H9 (cell line): Measurements from ENCODE around the gene SETD7. TPM values are rescaled to one million over a fixed set of nuclear protein-coding genes. Genes with fewer than 3 reads are reported as not detected.

ENCODE experiments used
- DNase-seq: peaks from one replicate; pipeline ENCODE4 v3.0.0-alpha.2; 2017
- H2AFZ ChIP-seq: one replicate; pipeline ENCODE4 v1.6.1; 2013; ENCODE audit warnings: mild to moderate bottlenecking, low read length, control low read depth, moderate library complexity
- H2AK5ac ChIP-seq: 2 replicates; pipeline ENCODE4 v1.6.1; 2013; ENCODE audit warnings: low read length, control low read depth, mixed read lengths; ENCODE audit not compliant: insufficient read length
- H2BK120ac ChIP-seq: one replicate; pipeline ENCODE4 v1.6.1; 2013; ENCODE audit warnings: low read depth, mild to moderate bottlenecking, low read length, control low read depth, inconsistent platforms; ENCODE audit not compliant: poor library complexity, severe bottlenecking
- H2BK12ac ChIP-seq: 2 replicates; pipeline ENCODE4 v1.6.1; 2013; ENCODE audit warnings: low read length, control low read depth, mixed read lengths, low read depth; ENCODE audit not compliant: insufficient read length
- H2BK15ac ChIP-seq: 2 replicates; pipeline ENCODE4 v1.6.1; 2013; ENCODE audit warnings: low read depth, low read length, control low read depth
- H2BK20ac ChIP-seq: one replicate; pipeline ENCODE4 v1.6.1; 2013; ENCODE audit warnings: low read depth, mild to moderate bottlenecking, low read length, control low read depth, inconsistent platforms; ENCODE audit not compliant: poor library complexity, severe bottlenecking
- H2BK5ac ChIP-seq: 2 replicates; pipeline ENCODE4 v1.6.1; 2013; ENCODE audit warnings: low read length, control low read depth, mixed read lengths; ENCODE audit not compliant: insufficient read length
- H3K14ac ChIP-seq: 2 replicates; pipeline ENCODE4 v1.6.1; 2013; ENCODE audit warnings: low read length, control low read depth; ENCODE audit not compliant: insufficient read depth
- H3K18ac ChIP-seq: 2 replicates; pipeline ENCODE4 v1.6.1; 2013; ENCODE audit warnings: low read depth, mild to moderate bottlenecking, mixed read lengths, low read length, control low read depth; ENCODE audit not compliant: insufficient read length
- H3K23ac ChIP-seq: 2 replicates; pipeline ENCODE4 v1.6.1; 2013; ENCODE audit warnings: low read length, control low read depth, mixed read lengths, low read depth; ENCODE audit not compliant: insufficient read length
- H3K23me2 ChIP-seq: 2 replicates; pipeline ENCODE4 v1.6.1; 2013; ENCODE audit warnings: low read depth, mild to moderate bottlenecking, mixed read lengths, low read length, control low read depth; ENCODE audit not compliant: insufficient read length, poor library complexity, severe bottlenecking
- H3K27ac ChIP-seq: 2 replicates; pipeline ENCODE4 v1.5.1; 2013; ENCODE audit warnings: low read length, control low read depth, mixed read lengths, low read depth; ENCODE audit not compliant: insufficient read length
- H3K27me3 ChIP-seq: 2 replicates; pipeline ENCODE4 v1.6.1; 2013; ENCODE audit warnings: low read length, control low read depth, inconsistent platforms; ENCODE audit not compliant: insufficient read depth
- H3K4ac ChIP-seq: 2 replicates; pipeline ENCODE4 v1.6.1; 2013; ENCODE audit warnings: low read depth, mild to moderate bottlenecking, control low read depth, inconsistent platforms, low read length, moderate library complexity
- H3K4me1 ChIP-seq: 2 replicates; pipeline ENCODE4 v1.6.1; 2013; ENCODE audit warnings: low read length, control low read depth, inconsistent platforms; ENCODE audit not compliant: insufficient read depth
- H3K4me2 ChIP-seq: 2 replicates; pipeline ENCODE4 v1.6.1; 2013; ENCODE audit warnings: low read length, control low read depth, mixed read lengths; ENCODE audit not compliant: insufficient read length, insufficient read depth
- H3K56ac ChIP-seq: 2 replicates; pipeline ENCODE4 v1.6.1; 2013; ENCODE audit warnings: low read depth, mild to moderate bottlenecking, mixed read lengths, low read length, control low read depth; ENCODE audit not compliant: insufficient read length
- H3K79me1 ChIP-seq: 2 replicates; pipeline ENCODE4 v1.6.1; 2013; ENCODE audit warnings: low read depth, mild to moderate bottlenecking, moderate library complexity, low read length, control low read depth, inconsistent platforms; ENCODE audit not compliant: insufficient read depth, poor library complexity, severe bottlenecking
- H3K79me2 ChIP-seq: 2 replicates; pipeline ENCODE4 v1.6.1; 2013; ENCODE audit warnings: low read length, control low read depth, inconsistent platforms; ENCODE audit not compliant: insufficient read depth
- H3K9ac ChIP-seq: 2 replicates; pipeline ENCODE4 v1.6.1; 2013; ENCODE audit warnings: low read length, control low read depth, mixed read lengths; ENCODE audit not compliant: insufficient read length; ENCODE audit errors: extremely low read depth
- H3K9me3 ChIP-seq: one replicate; pipeline ENCODE4 v1.6.1; 2013; ENCODE audit warnings: low read depth, low read length, inconsistent platforms; ENCODE audit not compliant: control insufficient read depth
- H3T11ph ChIP-seq: one replicate; pipeline ENCODE4 v1.6.1; 2013; ENCODE audit warnings: mild to moderate bottlenecking, low read length, control low read depth, inconsistent platforms
- H4K20me1 ChIP-seq: one replicate; pipeline ENCODE4 v1.6.1; 2013; ENCODE audit not compliant: control insufficient read depth, insufficient read length, insufficient read depth
- H4K5ac ChIP-seq: 2 replicates; pipeline ENCODE4 v1.6.1; 2013; ENCODE audit warnings: low read depth, mild to moderate bottlenecking, mixed read lengths, low read length, control low read depth; ENCODE audit not compliant: insufficient read length
- H4K8ac ChIP-seq: replicated peaks from 2 replicates; pipeline ENCODE4 v1.6.1; 2013; ENCODE audit warnings: low read length, control low read depth, mixed read lengths, low read depth; ENCODE audit not compliant: insufficient read length
- H4K91ac ChIP-seq: 2 replicates; pipeline ENCODE4 v1.6.1; 2013; ENCODE audit warnings: low read depth, mild to moderate bottlenecking, moderate library complexity, mixed read lengths, low read length, control low read depth; ENCODE audit not compliant: insufficient read length
- H3K27ac Mint-ChIP-seq, 3 experiments: 2 replicates in 2 of 3; 3 replicates in 1 of 3; pipeline ENCODE4 v1.8.0; 2020 to 2021; ENCODE audit warnings: mixed read lengths in 3 of 3, mild to moderate bottlenecking in 1 of 3, moderate library complexity in 1 of 3
- H3K27me3 Mint-ChIP-seq: 2 replicates; pipeline ENCODE4 v1.8.0; 2021; ENCODE audit warnings: low read depth, mild to moderate bottlenecking, moderate library complexity, mixed read lengths
- H3K36me3 Mint-ChIP-seq, 3 experiments: 2 replicates in 2 of 3; 3 replicates in 1 of 3; pipeline ENCODE4 v1.8.0; 2020 to 2021; ENCODE audit warnings: low read depth in 3 of 3, mixed read lengths in 3 of 3; ENCODE audit not compliant: insufficient read depth in 1 of 3
- H3K4me1 Mint-ChIP-seq, 2 experiments: 2 replicates each; pipeline ENCODE4 v1.8.0; 2020; ENCODE audit warnings: mixed read lengths in 2 of 2
- H3K4me3 Mint-ChIP-seq, 2 experiments: 2 replicates in 1 of 2; 3 replicates in 1 of 2; pipeline ENCODE4 v1.8.0; 2020 to 2021; ENCODE audit warnings: mild to moderate bottlenecking in 2 of 2, mixed read lengths in 2 of 2, moderate library complexity in 1 of 2
- H3K9me3 Mint-ChIP-seq, 2 experiments: 2 replicates in 1 of 2; 3 replicates in 1 of 2; pipeline ENCODE4 v1.8.0; 2020; ENCODE audit warnings: mild to moderate bottlenecking in 2 of 2, mixed read lengths in 2 of 2, moderate library complexity in 1 of 2
- WGBS: extraction: QIAGEN DNeasy Blood & Tissue Kit; methylation state at CpG from one replicate; pipeline ENCODE4 v1.1.7; 2013; ENCODE audit warnings: missing lambda C conversion rate, low lambda C conversion rate, mixed read lengths; ENCODE audit not compliant: insufficient read length; ENCODE audit errors: extremely low coverage; 5-methylcytosine and 5-hydroxymethylcytosine counted together
- total RNA-seq: library from RNA; stranded (reverse); gene quantifications from 2 replicates; pipeline ENCODE4 v1.2.1, GENCODE V29; 2021
- TF ChIP-seq, protein P1 (sequence below): fragments of 200-600 bp; sonication (generic); conservative IDR thresholded peaks from 3 replicates; pipeline ENCODE4 v1.8.0; 2021; ENCODE audit warnings: antibody characterized with exemption, mild to moderate bottlenecking

SETD7 gene
- total RNA-seq, 1 experiment from 2014 or later, result 1.5 TPM

GRCh38 chr4:139532947-139533346 is 23.1 kb downstream of the SETD7 start:
- Histone ChIP-seq H3K14ac (no peak overlapping the region), H3K9ac (no peak overlapping the region), H3K4me1 (no peaks in the 10 kb centered on the region), H3K9me3 (no peaks in the 10 kb centered on the region), H2BK120ac (no peak overlapping the region), H2BK15ac (no peak overlapping the region), H4K91ac (no peak overlapping the region), H3K27ac (no peak overlapping the region), H3K4me2 (no peak overlapping the region), H4K5ac (no peak overlapping the region), H3K27me3 (no peaks in the 10 kb centered on the region), H3K23ac (no peak overlapping the region), H2BK12ac (no peak overlapping the region), H3K18ac (no peak overlapping the region), H3K79me1 (no peaks in the 10 kb centered on the region), H3K4ac (no peak overlapping the region), H2AFZ (no peak overlapping the region), H3K79me2 (no peaks in the 10 kb centered on the region), H2BK5ac (no peak overlapping the region), H2BK20ac (no peak overlapping the region), H3T11ph (no peak overlapping the region), H2AK5ac (no peak overlapping the region), H4K8ac (no peak overlapping the region), H4K20me1 (no peaks in the 10 kb centered on the region), H3K23me2 (no peaks in the 10 kb centered on the region), H3K56ac (no peak overlapping the region)
- no peaks in the 10 kb centered on the region for H3K9me3 Mint-ChIP-seq
- H3K27ac Mint-ChIP-seq, result peak overlapping the region in 1 of 3 experiments; percentile 62; a peak in 1 of 7 replicates
- H3K4me3 Mint-ChIP-seq, result no peak overlapping the region
- no peaks in the 10 kb centered on the region for H3K27me3 Mint-ChIP-seq
- TF ChIP-seq, protein P1, sequence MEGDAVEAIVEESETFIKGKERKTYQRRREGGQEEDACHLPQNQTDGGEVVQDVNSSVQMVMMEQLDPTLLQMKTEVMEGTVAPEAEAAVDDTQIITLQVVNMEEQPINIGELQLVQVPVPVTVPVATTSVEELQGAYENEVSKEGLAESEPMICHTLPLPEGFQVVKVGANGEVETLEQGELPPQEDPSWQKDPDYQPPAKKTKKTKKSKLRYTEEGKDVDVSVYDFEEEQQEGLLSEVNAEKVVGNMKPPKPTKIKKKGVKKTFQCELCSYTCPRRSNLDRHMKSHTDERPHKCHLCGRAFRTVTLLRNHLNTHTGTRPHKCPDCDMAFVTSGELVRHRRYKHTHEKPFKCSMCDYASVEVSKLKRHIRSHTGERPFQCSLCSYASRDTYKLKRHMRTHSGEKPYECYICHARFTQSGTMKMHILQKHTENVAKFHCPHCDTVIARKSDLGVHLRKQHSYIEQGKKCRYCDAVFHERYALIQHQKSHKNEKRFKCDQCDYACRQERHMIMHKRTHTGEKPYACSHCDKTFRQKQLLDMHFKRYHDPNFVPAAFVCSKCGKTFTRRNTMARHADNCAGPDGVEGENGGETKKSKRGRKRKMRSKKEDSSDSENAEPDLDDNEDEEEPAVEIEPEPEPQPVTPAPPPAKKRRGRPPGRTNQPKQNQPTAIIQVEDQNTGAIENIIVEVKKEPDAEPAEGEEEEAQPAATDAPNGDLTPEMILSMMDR, result no peak
- DNase-seq, result no peak
- no peaks in the 10 kb centered on the region; a peak in 1 of 4 replicates for H3K4me1 Mint-ChIP-seq
- WGBS, result no CpG with 5 or more reads among the region's 8 CpGs
- H3K36me3 Mint-ChIP-seq, result no peaks in the 10 kb centered on the region
